ENCODE measurements around the gene GSPT1. TPM values are rescaled to one million over a fixed set of nuclear protein-coding genes. Genes with fewer than 3 reads are reported as not detected.

GSPT1 gene
- 72.6 and 77.0 TPM in 2 replicates for total RNA-seq
- total RNA-seq (2013): 55.3 TPM
- 20.6 and 25.2 TPM in 2 replicates for polyA plus RNA-seq
- polyA minus RNA-seq: 19.1 and 23.6 TPM in 2 replicates

DNA sequence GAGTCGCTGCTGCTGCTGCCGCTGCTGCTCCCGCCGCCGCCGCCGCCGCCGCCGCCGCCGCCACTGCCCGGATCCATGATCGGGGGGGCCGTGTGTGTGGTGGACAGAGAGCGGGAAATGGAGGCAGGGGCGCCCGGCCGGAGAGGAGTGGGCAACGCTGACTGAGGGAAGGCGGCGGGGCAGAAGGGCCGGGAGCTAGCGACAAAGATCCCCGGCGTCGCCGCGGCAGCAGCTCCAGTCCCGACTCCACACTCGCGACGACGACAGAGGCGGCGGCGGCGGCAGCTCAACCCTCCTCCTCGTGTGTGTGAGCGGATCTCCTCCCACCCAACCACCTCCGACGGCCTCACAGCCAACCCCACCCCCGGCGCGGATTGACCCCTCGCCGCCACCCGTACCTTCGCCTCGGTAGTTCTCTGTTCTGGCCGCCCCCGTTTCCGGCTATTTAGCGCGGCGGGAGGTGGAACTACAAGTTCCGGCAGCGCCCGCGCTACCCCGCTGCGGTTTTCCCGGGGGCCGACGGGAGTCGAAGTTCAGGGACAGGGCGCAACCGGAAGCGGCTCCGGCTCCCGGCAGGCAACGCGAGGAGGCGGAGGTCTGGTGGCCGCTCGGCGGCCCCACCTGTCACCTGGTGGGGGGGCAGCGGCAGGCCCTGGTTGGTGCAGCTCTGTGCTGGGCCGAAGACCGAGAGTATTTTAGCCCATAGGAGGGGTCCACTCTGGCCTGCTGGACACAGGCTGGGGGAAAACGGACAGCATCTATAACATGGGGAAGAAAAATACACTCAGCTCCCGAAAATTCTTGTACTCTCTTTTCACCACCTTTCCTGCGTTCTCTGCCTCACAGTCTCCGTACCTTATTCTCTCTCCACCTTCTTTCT, at the start of gene GSPT1:
Gene GSPT1 (minus strand): TSS at position 313 of the 880 bp plus-strand sequence. CDS start 236 bp downstream, at position 77.
- peaks cover 11% of the 10 kb centered on the region for H3K27me3 Mint-ChIP-seq
- Histone ChIP-seq H3K4me2 (replicated peaks; ENCODE audit: low read depth, low read length, poor library complexity, severe bottlenecking) (peak within 1 kb of the TSS; percentile 93), H3K4me3 (ENCODE audit: control extremely low read depth in 1 of 5, extremely low read depth in 1 of 5, insufficient read depth in 1 of 5, low read depth in 2 of 5, low read length in 4 of 5) (peak within 1 kb of the TSS; percentile 65 to 78 (median 76)), H3K9me3 (ENCODE audit: control extremely low read depth in 1 of 3, control insufficient read depth in 2 of 3, insufficient read depth in 1 of 3, low read length in 2 of 3) (no peaks in the 10 kb centered on the region), H2AFZ (ENCODE audit: insufficient read depth, low read depth, low read length, poor library complexity, severe bottlenecking) (peak within 1 kb of the TSS; percentile 88), H3K4me1 (ENCODE audit: control insufficient read depth in 2 of 2, insufficient read depth in 2 of 2, low read length in 2 of 2) (peaks cover 29 to 31% of the 10 kb centered on the region in 2 donors), H3K27me3 (replicated peaks in 1 of 4; ENCODE audit: control extremely low read depth in 1 of 4, control insufficient read depth in 3 of 4, insufficient read depth in 4 of 4, low read length in 3 of 4) (peaks cover 0 to 4% (median 0%) of the 10 kb centered on the region in 4 experiments), H3K27ac (ENCODE audit: low read length in 2 of 2) (peak within 1 kb of the TSS; percentile 72 to 82), H3K79me2 (ENCODE audit: control insufficient read depth, insufficient read depth, low read length) (peaks cover 41% of the 10 kb centered on the region), H4K20me1 (ENCODE audit: control insufficient read depth, insufficient read depth, low read length, poor library complexity, severe bottlenecking) (peaks cover 28% of the 10 kb centered on the region), H3K9ac (ENCODE audit: low read length) (peak within 1 kb of the TSS; percentile 76), H3K36me3 (replicated peaks in 1 of 2; ENCODE audit: control extremely low read depth in 1 of 2, control insufficient read depth in 1 of 2, extremely low read depth in 1 of 2, insufficient read depth in 2 of 2, low read length in 1 of 2) (no peaks in the 10 kb centered on the region)
- ATAC-seq (ENCODE audit: low read depth): peak; percentile 93
- intact Hi-C loops (cut with micrococcal nuclease): loop anchor here (1.0 to 10.0 kb wide), 5 partner anchors 61 to 661 kb away; partner anchors contain the start of genes RSL1D1, SNX29, SOCS1 and TXNDC11
- peak within 1 kb of the TSS; percentile 91 for H3K4me3 Mint-ChIP-seq
- peak within 1 kb of the TSS; percentile 95 for H3K27ac Mint-ChIP-seq
- CTCF ChIA-PET: interaction anchor here (0.6 to 1.6 kb wide), 3 partner anchors 142 to 384 kb away, joined by 3 to 4 read pairs (median 4); no protein-coding TSS in a partner anchor
- no peaks in the 10 kb centered on the region for H3K9me3 Mint-ChIP-seq (ENCODE audit: insufficient read depth)
- peaks cover 32% of the 10 kb centered on the region for H3K4me1 Mint-ChIP-seq
- under 1% methylated on average over 84 of the region's 84 CpGs for WGBS (ENCODE audit: insufficient coverage)
- TF ChIP-seq EZH2 (IDR thresholded peaks at IDR 0.05; ENCODE audit: borderline replicate concordance, insufficient read depth, low read depth, low read length, poor library complexity, severe bottlenecking) (no peak), CTCF (IDR thresholded peaks at IDR 0.05) (no peak)
- peak; percentile 99 for DNase-seq
- POLR2A ChIA-PET: interaction anchor here (1.1 kb wide), 1 partner anchor 152 kb away, joined by 3 read pairs; no protein-coding TSS in a partner anchor

All from B cell (primary cell).